GM23338 (cell line): ENCODE measurements around the gene CECR2. TPM values are rescaled to one million over a fixed set of nuclear protein-coding genes. Genes with fewer than 3 reads are reported as not detected.

Source experiments
- ATAC-seq: fragments of 200-7000 bp; cut with Tn5 transposase; 3 replicates; pipeline ENCODE4 v1.9.1; 2020
- DNase-seq: peaks from one replicate; pipeline ENCODE4 v3.0.0-alpha.2; 2015; ENCODE audit warnings: low spot score
- H2AFZ ChIP-seq: fragments of 200-600 bp; sonication (generic); 2 replicates; pipeline ENCODE4 v1.8.0; 2016; ENCODE audit warnings: antibody characterized with exemption, mild to moderate bottlenecking, moderate library complexity
- H3F3A ChIP-seq: fragments of 200-600 bp; sonication (generic); replicated peaks from 2 replicates; pipeline ENCODE4 v1.8.0; 2017; ENCODE audit warnings: antibody characterized with exemption, mixed run types, low read depth
- H3K27ac ChIP-seq: fragments of 200-600 bp; sonication (generic); 2 replicates; pipeline ENCODE4 v1.6.1; 2016; ENCODE audit warnings: low read depth
- H3K27me3 ChIP-seq: fragments of 200-600 bp; sonication (generic); 2 replicates; pipeline ENCODE4 v1.8.0; 2016; ENCODE audit warnings: mild to moderate bottlenecking, mixed run types, moderate library complexity; ENCODE audit not compliant: insufficient read depth
- H3K36me3 ChIP-seq: fragments of 200-600 bp; sonication (generic); 2 replicates; pipeline ENCODE4 v1.8.0; 2016; ENCODE audit warnings: mild to moderate bottlenecking; ENCODE audit not compliant: insufficient read depth
- H3K4me1 ChIP-seq: fragments of 200-600 bp; sonication (generic); 2 replicates; pipeline ENCODE4 v1.8.0; 2016; ENCODE audit warnings: mild to moderate bottlenecking, moderate library complexity; ENCODE audit not compliant: insufficient read depth
- H3K4me2 ChIP-seq: fragments of 200-600 bp; sonication (generic); 2 replicates; pipeline ENCODE4 v1.7.1; 2017; ENCODE audit warnings: mixed run types
- H3K4me3 ChIP-seq: fragments of 200-600 bp; sonication (generic); 2 replicates; pipeline ENCODE4 v1.6.1; 2016; ENCODE audit warnings: mixed run types
- H3K79me2 ChIP-seq: fragments of 200-600 bp; sonication (generic); replicated peaks from 2 replicates; pipeline ENCODE4 v1.8.0; 2017; ENCODE audit warnings: mild to moderate bottlenecking; ENCODE audit not compliant: insufficient read depth
- H3K9me2 ChIP-seq: fragments of 200-600 bp; sonication (generic); 2 replicates; pipeline ENCODE4 v1.8.0; 2017; ENCODE audit not compliant: insufficient read depth
- H4K20me1 ChIP-seq: fragments of 200-600 bp; sonication (generic); replicated peaks from 2 replicates; pipeline ENCODE4 v1.8.0; 2017; ENCODE audit warnings: mild to moderate bottlenecking; ENCODE audit not compliant: insufficient read depth
- H3K27ac Mint-ChIP-seq: 2 replicates; pipeline ENCODE4 v1.8.0; 2020; ENCODE audit warnings: inconsistent platforms, mild to moderate bottlenecking, moderate library complexity, mixed read lengths
- H3K27me3 Mint-ChIP-seq: 3 replicates; pipeline ENCODE4 v1.8.0; 2022; ENCODE audit warnings: low read depth, mild to moderate bottlenecking, moderate library complexity, mixed read lengths, inconsistent platforms; ENCODE audit not compliant: insufficient read depth, poor library complexity
- H3K36me3 Mint-ChIP-seq: 3 replicates; pipeline ENCODE4 v1.8.0; 2021; ENCODE audit warnings: low read depth, mild to moderate bottlenecking, inconsistent platforms, moderate library complexity, mixed read lengths
- H3K4me1 Mint-ChIP-seq: 3 replicates; pipeline ENCODE4 v1.8.0; 2020; ENCODE audit warnings: mild to moderate bottlenecking, inconsistent platforms, mixed read lengths
- H3K4me3 Mint-ChIP-seq: 3 replicates; pipeline ENCODE4 v1.8.0; 2021; ENCODE audit warnings: moderate library complexity, mild to moderate bottlenecking, inconsistent platforms, mixed read lengths
- H3K9me3 Mint-ChIP-seq: 3 replicates; pipeline ENCODE4 v1.8.0; 2020; ENCODE audit warnings: moderate library complexity, mild to moderate bottlenecking, inconsistent platforms, mixed read lengths
- CREB1 ChIP-seq: fragments of 250-450 bp; sonication (Bioruptor Pico); IDR thresholded peaks from 2 replicates; pipeline ENCODE4 v1.5.0; 2020; ENCODE audit warnings: low read depth, mild to moderate bottlenecking, moderate library complexity
- CTCF ChIP-seq, 2 experiments: fragments of 200-600 bp in 1 of 2; sonication (generic) in 1 of 2; conservative IDR thresholded peaks; 2 replicates each; pipeline versions ENCODE4 v1.5.1 to v1.6.1; 2016 to 2017; ENCODE audit warnings: antibody characterized with exemption in 2 of 2, low read depth in 2 of 2, mild to moderate bottlenecking in 2 of 2, moderate library complexity in 1 of 2
- EZH2phosphoT487 ChIP-seq: fragments of 200-600 bp; sonication (generic); IDR thresholded peaks from one replicate; pipeline ENCODE4 v1.8.1; 2018; ENCODE audit warnings: antibody characterized with exemption; ENCODE audit not compliant: unreplicated experiment
- ZNF462 ChIP-seq: fragments of 250-450 bp; sonication (Bioruptor Pico); IDR thresholded peaks from 2 replicates; pipeline ENCODE4 v1.5.0; 2020; ENCODE audit warnings: mild to moderate bottlenecking, moderate library complexity
- polyA plus RNA-seq: library from polyadenylated mRNA; unstranded; fragments of >200 nt; fragmentation: Nextera tagmentation; extraction: Ambion mirVana; gene quantifications from 2 replicates; pipeline ENCODE4 v1.2.1, GENCODE V29; 2016
- total RNA-seq: library from RNA; depleted of rRNA; stranded (reverse); fragments of >200 nt; shearing (Covaris generic); gene quantifications from 2 replicates; pipeline ENCODE4 v1.2.3, GENCODE V29; 2014

Gene CECR2
- total and polyA plus RNA-seq, 2 experiments from 2014 or later: 18.4 to 110 TPM

- Histone ChIP-seq H3K27me3 (no peaks in the 10 kb centered on the region), H3K9me2 (no peaks in the 10 kb centered on the region), H3K4me1 (peaks cover 24% of the 10 kb centered on the region), H3K4me3 (no peak overlapping the region), H3K79me2 (peaks cover 100% of the 10 kb centered on the region), H2AFZ (no peak overlapping the region), H3K36me3 (no peaks in the 10 kb centered on the region), H3F3A (no peaks in the 10 kb centered on the region), H3K4me2 (no peak overlapping the region), H3K27ac (no peak overlapping the region), H4K20me1 (peaks cover 52% of the 10 kb centered on the region)
- H3K27me3 Mint-ChIP-seq: peaks cover 3% of the 10 kb centered on the region
- no peaks in the 10 kb centered on the region; the same call in 2 of the 3 replicates for H3K9me3 Mint-ChIP-seq
- peaks cover 26% of the 10 kb centered on the region; the same call in 2 of the 3 replicates for H3K36me3 Mint-ChIP-seq
- no peak for ATAC-seq
- H3K27ac Mint-ChIP-seq: no peak overlapping the region
- peaks cover 45% of the 10 kb centered on the region for H3K4me1 Mint-ChIP-seq
- DNase-seq: no peak
- no peak overlapping the region for H3K4me3 Mint-ChIP-seq
- no peak for TF ChIP-seq CTCF (conservative IDR thresholded peaks at IDR 0.05; ENCODE audit: low read depth in 2 of 2)
- no peak for TF ChIP-seq CREB1
- TF ChIP-seq ZNF462 (CRISPR knock-in tag): no peak
- TF ChIP-seq EZH2phosphoT487: no peak
These were observed 77.4 kb downstream of the CECR2 start for GRCh38 chr22:17446698-17447097.
